Measurements from ENCODE around the gene LGALS14.
A peak's percentile ranks its signal among the peaks of the same experiment; 100 is the strongest.
"Not testable (repeated sequence)": the region's sequence is repeated elsewhere in the genome, so short reads cannot be mapped to it uniquely, and the experiment has no call there.

The LGALS14 gene

DNA sequence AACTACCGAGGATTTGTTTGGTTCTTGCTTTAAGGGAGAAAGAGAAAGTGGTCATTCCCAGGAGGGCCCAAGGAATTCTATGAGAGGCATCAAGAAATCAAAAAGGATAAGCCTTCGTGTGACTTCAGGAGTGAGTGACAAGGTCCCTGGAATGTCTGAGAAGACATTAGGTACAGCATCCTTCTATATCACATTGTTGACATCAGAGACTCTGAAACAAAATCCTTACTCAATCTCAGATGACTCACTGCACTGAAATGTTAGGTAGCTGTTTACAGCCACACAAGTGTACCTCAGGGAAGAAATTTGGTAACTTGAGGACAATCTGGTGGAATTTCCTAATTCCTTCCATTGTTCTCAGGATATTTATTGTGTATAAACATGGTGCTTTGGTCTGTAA is 7.9 kb upstream of the LGALS14 start:
- no peak for DNase-seq

DNA sequence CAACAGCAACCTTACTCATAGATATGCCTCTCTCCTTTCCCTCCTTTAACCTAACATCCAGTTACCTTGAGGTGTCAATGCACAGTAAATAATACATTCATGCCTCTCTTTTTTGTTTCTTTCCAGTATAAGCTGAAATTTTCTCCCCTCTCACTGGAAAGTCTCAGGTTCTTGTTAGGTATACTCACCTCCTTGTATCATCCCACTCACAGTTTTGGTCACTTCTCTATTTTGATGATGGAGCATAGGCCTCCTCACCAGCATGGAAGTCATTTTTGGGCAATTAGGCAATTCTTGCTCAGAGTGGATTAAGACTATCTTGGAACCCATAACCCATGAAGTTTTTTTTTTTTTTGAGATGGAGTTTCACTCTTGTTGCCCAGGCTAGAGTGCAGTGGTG is 5.7 kb upstream of the LGALS14 start:
- DNase-seq, result no peak

DNA sequence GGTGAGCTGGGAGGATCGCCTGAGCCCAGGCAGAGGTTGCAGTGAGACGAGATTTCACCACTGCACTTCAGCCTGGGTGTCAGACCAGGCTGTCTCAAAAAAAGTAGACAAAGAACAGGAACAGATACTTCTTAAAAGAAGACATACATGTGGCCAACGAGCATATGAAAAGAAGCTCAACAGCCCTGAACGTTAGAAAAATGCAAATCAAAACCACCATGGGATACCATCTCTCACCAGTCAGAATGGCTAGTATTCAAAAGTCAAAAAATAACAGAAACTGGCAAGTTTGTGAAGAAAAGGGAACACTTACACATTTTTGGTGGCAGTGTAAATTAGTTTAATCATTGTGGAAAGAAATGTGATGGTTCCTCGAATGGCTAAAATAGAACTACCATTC is 3.0 kb upstream of the LGALS14 start:
- no peak for DNase-seq

- DNase-seq, result peak in 1 of 2 donors; percentile 46
Measured at GRCh38 chr19:39705578-39706188, 1.4 kb downstream of the LGALS14 start.

- no peak for DNase-seq
Measured at GRCh38 chr19:39708594-39708993, 4.3 kb downstream of the LGALS14 start.

DNA sequence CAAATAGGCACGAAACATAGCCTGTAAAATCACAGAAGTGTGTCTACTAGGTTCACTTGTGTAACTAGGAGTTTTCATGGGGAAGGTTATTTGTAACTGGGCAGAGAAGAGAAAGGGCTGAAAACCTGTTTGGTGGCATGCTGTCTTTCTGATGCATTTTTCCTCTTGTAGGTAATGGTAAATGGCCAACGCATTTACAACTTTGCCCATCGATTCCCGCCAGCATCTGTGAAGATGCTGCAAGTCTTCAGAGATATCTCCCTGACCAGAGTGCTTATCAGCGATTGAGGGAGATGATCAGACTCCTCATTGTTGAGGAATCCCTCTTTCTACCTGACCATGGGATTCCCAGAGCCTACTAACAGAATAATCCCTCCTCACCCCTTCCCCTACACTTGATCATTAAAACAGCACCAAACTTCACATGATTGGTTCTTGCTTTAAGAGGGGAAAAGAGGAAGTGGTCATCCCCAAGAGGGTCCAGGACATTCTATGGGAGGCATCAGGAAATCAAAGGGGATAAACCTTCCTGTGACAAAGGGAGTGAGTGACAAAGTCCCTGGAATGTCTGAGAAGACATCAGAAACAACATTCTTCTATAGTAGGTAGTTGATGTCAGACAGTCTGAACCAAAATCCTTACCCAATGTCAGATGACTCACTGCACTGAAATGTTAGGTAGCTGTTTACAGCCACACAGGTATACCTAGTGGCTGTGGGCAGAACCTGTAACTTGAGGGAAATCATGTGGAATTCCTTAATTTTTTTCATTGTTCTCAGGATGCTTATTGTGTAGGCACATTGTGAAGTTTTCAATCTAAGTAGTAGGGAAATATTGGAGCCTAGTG is 5.0 kb downstream of the LGALS14 start:
- DNase-seq, result no peak

DNA sequence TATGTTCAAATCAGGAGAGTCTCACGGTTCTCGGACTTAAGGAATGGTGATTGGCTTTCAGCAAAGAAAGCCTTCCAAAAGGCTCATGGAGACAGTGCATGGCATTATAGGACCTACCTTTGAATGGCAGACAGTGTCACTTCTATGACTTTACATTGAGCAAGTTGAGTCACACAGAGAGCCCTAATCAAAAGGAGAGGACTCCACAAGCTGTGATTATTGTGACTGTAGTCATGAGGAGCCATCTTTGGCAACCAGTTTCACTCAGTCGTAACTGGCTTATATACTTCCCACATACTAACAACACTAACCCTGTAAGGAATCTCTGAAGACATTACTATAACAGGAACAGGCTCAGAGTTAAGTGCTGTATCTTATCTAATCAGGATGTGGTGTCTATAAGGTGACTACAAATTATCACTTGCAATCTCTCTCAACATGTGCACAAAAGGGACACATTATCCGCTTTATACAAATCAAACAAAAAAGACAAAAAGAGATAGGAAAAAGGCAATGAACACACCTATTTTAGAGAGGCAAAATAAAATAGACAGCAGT is 6.1 kb downstream of the LGALS14 start:
- DNase-seq, result peak in 1 of 2 donors; percentile 11

GRCh38 chr19:39720144-39720543 is 15.9 kb downstream of the LGALS14 start:
- DNase-seq, result not testable (repeated sequence)

DNA sequence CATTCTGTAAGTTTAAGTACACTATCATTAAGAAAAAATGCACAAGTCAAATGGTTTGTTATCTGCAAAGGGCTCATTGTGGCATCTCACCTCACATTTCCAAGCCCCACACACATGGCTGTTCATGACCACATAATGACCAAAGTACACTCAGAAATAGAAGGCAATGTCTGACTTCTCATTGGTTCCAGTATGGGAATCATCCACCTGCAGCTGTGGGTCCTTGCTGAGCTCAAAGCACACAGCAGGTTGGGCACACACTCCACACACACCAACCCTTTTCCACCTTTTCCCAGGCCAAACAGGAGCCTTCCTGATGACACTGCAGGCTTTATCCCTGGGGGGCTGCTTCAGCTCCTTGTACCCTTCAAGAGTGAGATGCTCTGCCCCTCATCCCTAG is 21.7 kb downstream of the LGALS14 start:
- DNase-seq, result no peak

- no peak for DNase-seq
Measured at GRCh38 chr19:39727070-39727800, 23.0 kb downstream of the LGALS14 start.

DNA sequence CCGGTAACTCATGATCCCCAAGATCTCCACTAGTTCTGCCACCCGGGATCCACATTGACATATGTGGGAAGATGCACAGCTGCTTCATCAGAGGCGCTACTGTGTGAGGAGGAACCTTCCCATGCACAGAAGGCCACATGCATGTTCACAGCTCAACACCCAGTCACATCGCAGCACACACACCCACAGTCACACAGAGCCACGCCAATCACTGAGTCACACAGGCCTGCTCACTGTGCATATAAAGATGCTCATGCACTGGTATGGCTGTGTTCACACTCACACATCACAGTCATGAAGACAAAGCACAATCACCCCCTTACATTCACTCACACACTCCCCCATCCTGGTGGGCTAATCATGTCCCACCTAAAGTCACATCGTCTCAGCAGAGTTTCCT is 23.8 kb downstream of the LGALS14 start:
- no peak for DNase-seq

DNA sequence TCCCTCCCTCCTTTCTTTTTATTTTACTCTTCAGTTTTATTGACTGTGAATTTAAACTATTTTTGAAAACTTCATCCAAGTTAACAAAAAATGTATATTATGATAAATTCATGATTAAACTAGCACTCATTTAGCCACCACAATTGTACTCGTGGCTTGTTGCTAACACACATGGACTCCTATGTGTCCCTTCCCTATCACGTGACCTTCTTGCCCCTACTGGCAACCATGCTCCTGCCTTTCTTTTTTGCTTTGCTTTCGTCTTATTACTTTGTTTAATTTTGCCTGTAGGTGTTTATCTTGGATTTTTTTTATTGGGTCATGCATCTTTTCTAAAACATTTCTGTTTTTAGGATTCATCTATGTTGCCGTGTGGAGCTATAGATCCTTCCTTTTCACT is 25.3 kb downstream of the LGALS14 start:
- DNase-seq, result no peak

GRCh38 chr19:39731685-39732084 is 27.4 kb downstream of the LGALS14 start:
- no peak for DNase-seq

DNA sequence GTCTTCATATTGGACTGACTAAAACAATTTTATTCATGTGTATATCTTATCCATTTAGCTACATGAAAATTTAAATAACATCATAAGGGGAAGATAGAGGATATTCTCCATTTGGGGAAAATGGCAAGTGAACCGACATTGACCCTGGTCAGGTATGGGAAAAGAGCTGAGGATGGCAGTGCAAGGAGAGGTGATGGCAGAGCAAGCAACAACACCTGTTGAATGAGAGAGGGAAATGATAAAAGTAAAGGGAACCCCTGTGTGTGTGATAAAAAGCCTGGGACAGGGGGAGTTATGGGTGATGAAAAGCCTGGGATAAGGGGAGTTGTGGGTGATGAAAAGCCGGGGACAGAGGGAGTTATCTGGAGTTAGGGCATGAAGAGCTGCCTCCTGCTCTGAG is 29.6 kb downstream of the LGALS14 start:
- DNase-seq, result no peak

- DNase-seq, result no peak
Measured at GRCh38 chr19:39735688-39736087, 31.4 kb downstream of the LGALS14 start.

DNA sequence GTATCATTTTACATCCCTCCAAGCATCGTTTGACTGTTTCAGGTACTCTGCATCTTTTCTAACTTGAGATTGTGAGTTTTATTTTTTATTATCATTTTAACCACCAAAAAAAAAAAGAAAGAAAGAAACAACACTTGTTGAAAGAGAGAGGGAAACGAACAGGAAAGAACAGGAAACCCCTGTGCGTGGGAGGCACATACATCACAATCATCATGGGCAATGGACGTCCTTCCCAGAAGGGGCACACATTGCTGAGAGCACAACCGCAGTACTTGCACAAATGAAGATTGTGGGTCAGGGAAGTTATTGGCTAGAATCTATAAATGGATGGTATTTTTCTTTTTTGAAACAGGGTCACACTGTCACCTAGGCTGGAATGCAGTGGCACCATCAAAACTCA is 31.8 kb downstream of the LGALS14 start:
- DNase-seq, result no peak

- DNase-seq, result no peak
Measured at GRCh38 chr19:39737351-39737750, 33.1 kb downstream of the LGALS14 start.

- DNase-seq, result no peak
Measured at GRCh38 chr19:39737891-39738290, 33.6 kb downstream of the LGALS14 start, which contains the start of gene CLC. Gene CLC (minus strand): TSS chr19:39738029. CDS start chr19:39737952, 77 bp downstream.

- no peak for DNase-seq
Measured at GRCh38 chr19:39738814-39739213, 34.5 kb downstream of the LGALS14 start.

DNA sequence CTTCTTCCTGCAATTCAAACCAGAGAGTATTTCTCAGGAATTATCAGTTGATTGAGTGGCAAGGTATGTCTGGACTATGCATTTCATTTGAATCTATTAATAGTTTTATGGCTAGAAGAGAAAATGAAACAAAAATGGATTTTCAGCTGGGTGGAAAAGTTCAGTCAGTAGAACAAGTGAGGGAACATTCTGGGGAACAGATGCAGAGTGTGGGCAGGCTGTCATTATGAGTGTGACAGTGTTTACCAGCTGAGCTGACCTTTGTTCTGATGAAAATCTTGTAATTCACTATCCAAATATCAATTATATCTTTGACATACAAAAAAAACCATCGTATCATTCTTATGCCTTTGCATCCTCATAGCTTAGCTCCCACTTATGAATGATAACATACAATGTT is 36.1 kb downstream of the LGALS14 start:
- no peak for DNase-seq

DNA sequence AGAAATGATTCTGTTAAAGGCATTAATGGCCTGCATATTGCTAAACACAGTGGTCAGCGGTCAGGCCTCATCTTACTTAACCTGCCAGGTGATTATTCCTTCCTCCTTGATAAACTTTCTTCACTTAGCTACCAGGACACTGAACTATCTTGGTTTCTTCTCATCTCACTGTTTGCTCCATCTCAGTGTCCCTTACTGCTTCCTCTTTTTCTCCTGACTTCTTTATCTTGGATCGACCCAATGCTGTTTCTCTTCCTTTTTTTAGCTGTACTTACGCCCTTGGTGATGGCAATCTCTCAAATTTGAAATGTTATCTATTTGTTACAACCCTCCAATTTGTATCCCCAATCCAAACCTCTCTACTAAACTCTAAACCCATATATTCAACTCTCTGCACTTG is 41.4 kb downstream of the LGALS14 start:
- no peak for DNase-seq

GRCh38 chr19:39746836-39747529 is 42.7 kb downstream of the LGALS14 start:
- no peak for DNase-seq

- no peak for DNase-seq
Measured at GRCh38 chr19:39749981-39750380, 45.7 kb downstream of the LGALS14 start.
